GM23338 (cell line): Measurements from ENCODE around the gene DTNBP1. TPM values are rescaled to one million over a fixed set of nuclear protein-coding genes. Genes with fewer than 3 reads are reported as not detected.

ENCODE experiments used
- ATAC-seq: fragments of 200-7000 bp; cut with Tn5 transposase; 3 replicates; pipeline ENCODE4 v1.9.1; 2020
- DNase-seq: peaks from one replicate; pipeline ENCODE4 v3.0.0-alpha.2; 2015; ENCODE audit warnings: low spot score
- H2AFZ ChIP-seq: fragments of 200-600 bp; sonication (generic); 2 replicates; pipeline ENCODE4 v1.8.0; 2016; ENCODE audit warnings: antibody characterized with exemption, mild to moderate bottlenecking, moderate library complexity
- H3F3A ChIP-seq: fragments of 200-600 bp; sonication (generic); replicated peaks from 2 replicates; pipeline ENCODE4 v1.8.0; 2017; ENCODE audit warnings: antibody characterized with exemption, mixed run types, low read depth
- H3K27ac ChIP-seq: fragments of 200-600 bp; sonication (generic); 2 replicates; pipeline ENCODE4 v1.6.1; 2016; ENCODE audit warnings: low read depth
- H3K27me3 ChIP-seq: fragments of 200-600 bp; sonication (generic); 2 replicates; pipeline ENCODE4 v1.8.0; 2016; ENCODE audit warnings: mild to moderate bottlenecking, mixed run types, moderate library complexity; ENCODE audit not compliant: insufficient read depth
- H3K36me3 ChIP-seq: fragments of 200-600 bp; sonication (generic); 2 replicates; pipeline ENCODE4 v1.8.0; 2016; ENCODE audit warnings: mild to moderate bottlenecking; ENCODE audit not compliant: insufficient read depth
- H3K4me1 ChIP-seq: fragments of 200-600 bp; sonication (generic); 2 replicates; pipeline ENCODE4 v1.8.0; 2016; ENCODE audit warnings: mild to moderate bottlenecking, moderate library complexity; ENCODE audit not compliant: insufficient read depth
- H3K4me2 ChIP-seq: fragments of 200-600 bp; sonication (generic); 2 replicates; pipeline ENCODE4 v1.7.1; 2017; ENCODE audit warnings: mixed run types
- H3K4me3 ChIP-seq: fragments of 200-600 bp; sonication (generic); 2 replicates; pipeline ENCODE4 v1.6.1; 2016; ENCODE audit warnings: mixed run types
- H3K79me2 ChIP-seq: fragments of 200-600 bp; sonication (generic); replicated peaks from 2 replicates; pipeline ENCODE4 v1.8.0; 2017; ENCODE audit warnings: mild to moderate bottlenecking; ENCODE audit not compliant: insufficient read depth
- H3K9me2 ChIP-seq: fragments of 200-600 bp; sonication (generic); 2 replicates; pipeline ENCODE4 v1.8.0; 2017; ENCODE audit not compliant: insufficient read depth
- H4K20me1 ChIP-seq: fragments of 200-600 bp; sonication (generic); replicated peaks from 2 replicates; pipeline ENCODE4 v1.8.0; 2017; ENCODE audit warnings: mild to moderate bottlenecking; ENCODE audit not compliant: insufficient read depth
- H3K27ac Mint-ChIP-seq: 2 replicates; pipeline ENCODE4 v1.8.0; 2020; ENCODE audit warnings: inconsistent platforms, mild to moderate bottlenecking, moderate library complexity, mixed read lengths
- H3K27me3 Mint-ChIP-seq: 3 replicates; pipeline ENCODE4 v1.8.0; 2022; ENCODE audit warnings: low read depth, mild to moderate bottlenecking, moderate library complexity, mixed read lengths, inconsistent platforms; ENCODE audit not compliant: insufficient read depth, poor library complexity
- H3K36me3 Mint-ChIP-seq: 3 replicates; pipeline ENCODE4 v1.8.0; 2021; ENCODE audit warnings: low read depth, mild to moderate bottlenecking, inconsistent platforms, moderate library complexity, mixed read lengths
- H3K4me1 Mint-ChIP-seq: 3 replicates; pipeline ENCODE4 v1.8.0; 2020; ENCODE audit warnings: mild to moderate bottlenecking, inconsistent platforms, mixed read lengths
- H3K4me3 Mint-ChIP-seq: 3 replicates; pipeline ENCODE4 v1.8.0; 2021; ENCODE audit warnings: moderate library complexity, mild to moderate bottlenecking, inconsistent platforms, mixed read lengths
- H3K9me3 Mint-ChIP-seq: 3 replicates; pipeline ENCODE4 v1.8.0; 2020; ENCODE audit warnings: moderate library complexity, mild to moderate bottlenecking, inconsistent platforms, mixed read lengths
- CREB1 ChIP-seq: fragments of 250-450 bp; sonication (Bioruptor Pico); IDR thresholded peaks from 2 replicates; pipeline ENCODE4 v1.5.0; 2020; ENCODE audit warnings: low read depth, mild to moderate bottlenecking, moderate library complexity
- CTCF ChIP-seq, 2 experiments: fragments of 200-600 bp in 1 of 2; sonication (generic) in 1 of 2; conservative IDR thresholded peaks; 2 replicates each; pipeline versions ENCODE4 v1.5.1 to v1.6.1; 2016 to 2017; ENCODE audit warnings: antibody characterized with exemption in 2 of 2, low read depth in 2 of 2, mild to moderate bottlenecking in 2 of 2, moderate library complexity in 1 of 2
- JUNB ChIP-seq: IDR thresholded peaks from one replicate; pipeline ENCODE4 v1.6.1; 2016; ENCODE audit warnings: antibody characterized with exemption; ENCODE audit not compliant: unreplicated experiment
- NANOG ChIP-seq: IDR thresholded peaks from 2 replicates; pipeline ENCODE4 v1.6.1; 2016; ENCODE audit warnings: antibody characterized with exemption, borderline replicate concordance
- POLR2AphosphoS5 ChIP-seq: IDR thresholded peaks from 2 replicates; pipeline ENCODE4 v1.6.1; 2016; ENCODE audit warnings: antibody characterized with exemption, low read depth
- STAT1 ChIP-seq: IDR thresholded peaks from one replicate; pipeline ENCODE4 v1.6.1; 2016; ENCODE audit warnings: antibody characterized with exemption; ENCODE audit not compliant: unreplicated experiment
- ZNF331 ChIP-seq: fragments of 250-450 bp; sonication (Bioruptor Pico); IDR thresholded peaks from 2 replicates; pipeline ENCODE4 v1.5.0; 2020; ENCODE audit warnings: low read depth, mild to moderate bottlenecking, moderate library complexity
- polyA plus RNA-seq: library from polyadenylated mRNA; unstranded; fragments of >200 nt; fragmentation: Nextera tagmentation; extraction: Ambion mirVana; gene quantifications from 2 replicates; pipeline ENCODE4 v1.2.1, GENCODE V29; 2016
- total RNA-seq: library from RNA; depleted of rRNA; stranded (reverse); fragments of >200 nt; shearing (Covaris generic); gene quantifications from 2 replicates; pipeline ENCODE4 v1.2.3, GENCODE V29; 2014
- TF ChIP-seq, protein P1 (sequence below): IDR thresholded peaks from 2 replicates; pipeline ENCODE4 v1.6.1; 2016; ENCODE audit warnings: antibody characterized with exemption
- TF ChIP-seq, protein P2 (sequence below): IDR thresholded peaks from one replicate; pipeline ENCODE4 v1.6.1; 2018; ENCODE audit warnings: antibody characterized with exemption; ENCODE audit not compliant: unreplicated experiment

Gene DTNBP1
- total and polyA plus RNA-seq, 2 experiments from 2014 or later, result 12.1 to 20.1 TPM

GRCh38 chr6:15483060-15483459, 179.8 kb downstream of the DTNBP1 start:
- Mint-ChIP-seq H3K4me1 (peaks cover 77% of the 10 kb centered on the region), H3K4me3 (no peak overlapping the region), H3K27ac (no peak overlapping the region), H3K27me3 (peaks cover 28% of the 10 kb centered on the region), H3K9me3 (no peaks in the 10 kb centered on the region; the same call in 2 of the 3 replicates), H3K36me3 (peaks cover 22% of the 10 kb centered on the region)
- Histone ChIP-seq H4K20me1 (peaks cover 92% of the 10 kb centered on the region), H3K27ac (no peak overlapping the region), H3K9me2 (no peaks in the 10 kb centered on the region), H3K4me2 (no peak overlapping the region), H2AFZ (no peak overlapping the region), H3K79me2 (peaks cover 97% of the 10 kb centered on the region), H3K27me3 (no peaks in the 10 kb centered on the region), H3F3A (peaks cover 8% of the 10 kb centered on the region; the same call in 1 of the 2 replicates), H3K36me3 (peaks cover 10% of the 10 kb centered on the region), H3K4me3 (no peak overlapping the region), H3K4me1 (peaks cover 82% of the 10 kb centered on the region)
- DNase-seq (no peak), ATAC-seq (no peak)
- TF ChIP-seq CREB1 (CRISPR knock-in tag) (no peak), ZNF331 (CRISPR knock-in tag) (no peak), POLR2AphosphoS5 (no peak), NANOG (no peak), STAT1 (no peak), JUNB (no peak), CTCF (conservative IDR thresholded peaks at IDR 0.05; ENCODE audit: low read depth in 2 of 2) (no peak)
- TF ChIP-seq, protein P1, sequence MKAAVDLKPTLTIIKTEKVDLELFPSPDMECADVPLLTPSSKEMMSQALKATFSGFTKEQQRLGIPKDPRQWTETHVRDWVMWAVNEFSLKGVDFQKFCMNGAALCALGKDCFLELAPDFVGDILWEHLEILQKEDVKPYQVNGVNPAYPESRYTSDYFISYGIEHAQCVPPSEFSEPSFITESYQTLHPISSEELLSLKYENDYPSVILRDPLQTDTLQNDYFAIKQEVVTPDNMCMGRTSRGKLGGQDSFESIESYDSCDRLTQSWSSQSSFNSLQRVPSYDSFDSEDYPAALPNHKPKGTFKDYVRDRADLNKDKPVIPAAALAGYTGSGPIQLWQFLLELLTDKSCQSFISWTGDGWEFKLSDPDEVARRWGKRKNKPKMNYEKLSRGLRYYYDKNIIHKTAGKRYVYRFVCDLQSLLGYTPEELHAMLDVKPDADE, result no peak
- TF ChIP-seq, protein P2, sequence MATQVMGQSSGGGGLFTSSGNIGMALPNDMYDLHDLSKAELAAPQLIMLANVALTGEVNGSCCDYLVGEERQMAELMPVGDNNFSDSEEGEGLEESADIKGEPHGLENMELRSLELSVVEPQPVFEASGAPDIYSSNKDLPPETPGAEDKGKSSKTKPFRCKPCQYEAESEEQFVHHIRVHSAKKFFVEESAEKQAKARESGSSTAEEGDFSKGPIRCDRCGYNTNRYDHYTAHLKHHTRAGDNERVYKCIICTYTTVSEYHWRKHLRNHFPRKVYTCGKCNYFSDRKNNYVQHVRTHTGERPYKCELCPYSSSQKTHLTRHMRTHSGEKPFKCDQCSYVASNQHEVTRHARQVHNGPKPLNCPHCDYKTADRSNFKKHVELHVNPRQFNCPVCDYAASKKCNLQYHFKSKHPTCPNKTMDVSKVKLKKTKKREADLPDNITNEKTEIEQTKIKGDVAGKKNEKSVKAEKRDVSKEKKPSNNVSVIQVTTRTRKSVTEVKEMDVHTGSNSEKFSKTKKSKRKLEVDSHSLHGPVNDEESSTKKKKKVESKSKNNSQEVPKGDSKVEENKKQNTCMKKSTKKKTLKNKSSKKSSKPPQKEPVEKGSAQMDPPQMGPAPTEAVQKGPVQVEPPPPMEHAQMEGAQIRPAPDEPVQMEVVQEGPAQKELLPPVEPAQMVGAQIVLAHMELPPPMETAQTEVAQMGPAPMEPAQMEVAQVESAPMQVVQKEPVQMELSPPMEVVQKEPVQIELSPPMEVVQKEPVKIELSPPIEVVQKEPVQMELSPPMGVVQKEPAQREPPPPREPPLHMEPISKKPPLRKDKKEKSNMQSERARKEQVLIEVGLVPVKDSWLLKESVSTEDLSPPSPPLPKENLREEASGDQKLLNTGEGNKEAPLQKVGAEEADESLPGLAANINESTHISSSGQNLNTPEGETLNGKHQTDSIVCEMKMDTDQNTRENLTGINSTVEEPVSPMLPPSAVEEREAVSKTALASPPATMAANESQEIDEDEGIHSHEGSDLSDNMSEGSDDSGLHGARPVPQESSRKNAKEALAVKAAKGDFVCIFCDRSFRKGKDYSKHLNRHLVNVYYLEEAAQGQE, result no peak
